ENCODE results near the gene PPM1N. TPM values are rescaled to one million over a fixed set of nuclear protein-coding genes. Genes with fewer than 3 reads are reported as not detected.
A peak's percentile ranks its signal among the peaks of the same experiment; 100 is the strongest.
"Not testable (repeated sequence)": the region's sequence is repeated elsewhere in the genome, so short reads cannot be mapped to it uniquely, and the experiment has no call there.

Gene PPM1N
- total RNA-seq, 1 donor from 2014 or later = 1.4 TPM

DNA sequence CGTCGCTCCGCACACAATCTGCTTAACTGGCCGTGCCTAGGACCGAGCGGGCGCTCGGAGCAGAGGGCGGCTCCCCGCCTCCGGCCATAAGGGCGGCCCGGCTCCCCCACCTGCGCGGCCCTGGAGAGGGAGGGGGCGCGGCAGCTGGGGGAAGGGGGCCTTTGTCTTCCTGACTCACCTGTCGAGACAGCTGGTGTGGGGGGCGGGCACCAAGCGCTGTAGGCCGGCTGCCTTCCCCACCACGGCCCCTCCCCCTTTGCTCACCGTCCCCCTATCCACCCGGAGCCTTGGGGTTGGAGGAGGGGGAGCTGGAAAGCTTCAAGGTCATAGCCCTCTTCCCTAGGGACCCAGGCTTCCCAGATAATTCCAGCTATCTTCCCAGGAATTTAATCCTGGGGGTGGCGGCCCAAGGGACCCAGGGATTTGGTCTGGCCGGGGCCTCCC lies 10.2 kb downstream of the PPM1N start:
- DNase-seq (ENCODE audit: low spot score) = no peak

DNA sequence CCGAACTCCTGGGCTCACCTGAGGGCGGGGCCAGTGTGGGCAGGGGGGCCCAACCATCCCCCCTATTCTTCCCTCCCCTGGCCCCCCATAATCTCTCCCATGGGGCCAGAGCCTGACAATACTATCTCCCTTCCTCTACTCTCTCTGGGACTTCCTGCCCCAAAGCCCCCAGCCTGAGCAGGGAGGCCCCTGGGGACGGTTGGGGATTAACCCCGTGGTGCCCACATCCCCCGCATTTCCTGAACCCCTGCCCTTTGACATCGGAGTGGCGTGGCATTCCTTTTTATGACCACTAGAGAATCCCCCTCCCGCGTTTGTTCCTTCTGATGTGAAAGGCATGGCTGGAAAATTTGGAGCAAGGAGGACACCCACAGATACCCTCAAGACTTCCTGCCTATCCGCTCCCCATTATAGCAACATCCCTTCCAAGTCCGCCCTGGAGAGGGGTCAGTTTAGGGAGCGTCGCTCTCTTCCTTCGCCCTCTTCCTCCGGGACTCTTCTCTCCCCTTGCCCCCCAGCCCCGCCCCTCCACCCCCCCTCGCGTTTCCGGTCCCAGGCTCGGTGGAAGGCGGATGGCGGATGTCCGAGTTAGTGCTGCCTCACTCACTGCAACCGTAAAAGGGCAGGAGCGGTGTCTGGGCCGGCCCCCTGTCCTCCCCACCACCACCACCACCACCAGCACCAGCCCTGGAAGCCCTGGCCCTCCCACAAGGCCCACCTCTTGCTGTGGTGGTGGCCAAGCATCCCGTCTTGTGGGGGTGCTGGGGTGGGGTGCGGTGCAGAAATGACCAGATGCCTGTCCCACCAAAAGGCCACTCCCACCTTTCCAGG lies 10.8 kb downstream of the PPM1N start:
- peak; percentile 88 for DNase-seq (ENCODE audit: low spot score)

DNA sequence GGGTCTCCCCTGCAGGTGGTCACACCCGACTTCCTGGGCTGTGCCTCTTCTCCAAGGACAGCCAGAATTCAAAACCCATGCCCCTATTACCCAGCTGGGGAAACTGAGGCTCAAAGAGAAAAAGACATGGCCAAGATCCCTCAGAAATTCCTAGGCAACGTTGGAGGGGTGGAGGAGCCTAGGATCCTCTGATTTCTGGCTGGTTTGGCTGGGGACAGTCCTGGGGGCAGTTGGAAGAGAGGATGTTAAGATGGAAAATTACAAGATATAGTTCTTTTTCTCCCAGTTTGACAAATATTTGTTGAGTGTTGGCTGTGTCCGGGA lies 11.4 kb downstream of the PPM1N start:
- DNase-seq (ENCODE audit: low spot score) = no peak

DNA sequence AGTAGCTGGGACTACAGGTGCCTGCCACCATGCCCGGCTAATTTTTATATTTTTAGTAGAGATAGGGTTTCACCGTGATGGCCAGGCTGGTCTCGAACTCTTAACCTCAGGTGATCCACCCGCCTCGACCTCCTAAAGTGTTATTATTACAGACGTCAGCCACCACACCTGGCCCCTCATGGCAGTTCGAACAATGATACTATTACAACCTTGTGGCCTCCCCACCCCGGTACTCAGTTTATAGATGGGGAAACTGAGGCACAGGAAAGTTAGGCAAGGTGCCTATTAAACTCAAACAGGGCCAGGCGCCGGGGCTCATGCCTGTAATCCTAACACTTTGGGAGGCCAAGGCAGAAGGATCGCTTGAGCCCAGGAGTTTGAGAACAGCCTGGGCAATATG lies 12.1 kb downstream of the PPM1N start:
- not testable (repeated sequence) for DNase-seq (ENCODE audit: low spot score)

DNA sequence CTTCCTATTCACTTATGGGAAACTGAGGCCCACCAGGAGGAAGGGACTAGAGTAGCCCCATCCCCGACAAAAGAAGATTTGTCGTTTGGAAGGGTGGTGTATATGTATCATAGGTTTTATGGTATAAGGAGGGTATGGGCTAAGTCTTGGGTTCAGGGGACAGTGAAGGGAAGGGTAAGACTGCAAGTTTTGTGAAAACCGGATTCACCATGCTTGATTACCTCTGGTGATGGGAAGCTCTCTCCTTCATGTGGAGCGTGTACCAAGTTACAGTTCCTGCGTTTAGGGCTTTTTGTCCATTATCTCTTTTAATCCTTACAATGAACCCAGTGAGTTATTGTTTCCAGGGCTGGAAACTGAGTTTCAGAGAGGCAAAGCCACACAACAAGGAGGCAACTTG lies 12.8 kb downstream of the PPM1N start:
- DNase-seq (ENCODE audit: low spot score) = no peak

DNA sequence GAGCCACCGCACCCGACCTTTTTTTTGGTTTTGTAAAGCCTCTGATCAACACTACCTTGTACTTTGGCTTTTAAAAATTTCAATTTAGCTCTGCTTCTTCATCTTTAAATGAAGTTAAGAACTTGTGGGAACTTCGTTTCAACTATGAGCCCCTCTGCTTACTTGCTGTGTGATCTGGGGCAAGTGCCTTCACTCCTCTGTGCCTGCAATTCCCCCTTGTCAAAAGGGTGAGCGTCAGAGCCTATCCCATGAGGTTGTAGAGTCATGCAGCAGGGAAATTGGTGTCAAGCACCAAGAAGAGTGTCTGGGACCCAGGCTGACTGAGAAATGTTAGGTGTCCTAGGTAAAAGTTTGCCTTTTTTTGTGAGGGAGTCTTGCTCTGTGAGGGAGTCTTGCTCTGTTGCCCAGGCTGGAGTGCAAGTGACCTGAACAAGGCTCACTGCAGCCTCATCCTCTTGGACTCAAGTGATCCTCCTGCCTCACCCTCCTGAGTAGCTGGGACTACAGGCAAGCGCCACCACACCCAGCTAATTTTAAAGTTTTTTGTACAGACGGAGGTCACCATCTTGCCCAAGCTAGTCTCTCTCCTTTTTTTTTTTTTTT lies 14.7 kb downstream of the PPM1N start:
- no peak for DNase-seq (ENCODE audit: low spot score)

DNA sequence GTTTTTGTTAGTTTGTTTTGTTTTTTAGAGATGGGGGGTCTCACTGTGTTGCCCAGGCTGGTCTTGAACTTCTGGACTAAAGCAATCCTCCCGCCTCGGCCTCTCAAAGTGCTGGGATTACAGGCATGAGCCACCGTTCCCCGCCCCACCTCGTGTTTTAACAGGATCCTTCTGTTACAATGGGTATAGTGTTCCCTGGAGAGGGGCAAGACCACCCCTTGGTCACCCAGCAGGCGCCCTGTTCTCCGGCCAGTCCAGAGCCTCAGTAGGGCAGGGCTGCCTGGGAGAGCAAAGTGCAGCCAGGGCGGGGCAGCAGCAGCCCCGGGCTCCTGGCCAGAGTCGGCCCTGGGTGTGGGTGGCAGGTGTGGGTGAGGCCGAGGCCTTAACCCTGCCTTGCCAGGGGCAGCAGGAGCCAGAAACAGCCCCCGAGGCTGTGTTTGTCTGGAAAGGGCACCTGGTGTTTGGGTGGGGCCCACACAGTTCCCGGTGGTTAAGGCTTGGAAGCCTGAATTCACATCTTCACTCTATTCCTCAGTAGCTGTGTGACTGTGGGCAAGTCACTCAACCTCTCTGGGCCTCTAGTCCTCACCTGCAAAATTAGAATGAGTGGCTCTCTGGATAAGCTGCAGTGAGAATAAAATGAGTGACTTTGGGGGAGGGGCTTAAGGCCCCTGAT lies 16.3 kb downstream of the PPM1N start:
- no peak for DNase-seq (ENCODE audit: low spot score)

DNA sequence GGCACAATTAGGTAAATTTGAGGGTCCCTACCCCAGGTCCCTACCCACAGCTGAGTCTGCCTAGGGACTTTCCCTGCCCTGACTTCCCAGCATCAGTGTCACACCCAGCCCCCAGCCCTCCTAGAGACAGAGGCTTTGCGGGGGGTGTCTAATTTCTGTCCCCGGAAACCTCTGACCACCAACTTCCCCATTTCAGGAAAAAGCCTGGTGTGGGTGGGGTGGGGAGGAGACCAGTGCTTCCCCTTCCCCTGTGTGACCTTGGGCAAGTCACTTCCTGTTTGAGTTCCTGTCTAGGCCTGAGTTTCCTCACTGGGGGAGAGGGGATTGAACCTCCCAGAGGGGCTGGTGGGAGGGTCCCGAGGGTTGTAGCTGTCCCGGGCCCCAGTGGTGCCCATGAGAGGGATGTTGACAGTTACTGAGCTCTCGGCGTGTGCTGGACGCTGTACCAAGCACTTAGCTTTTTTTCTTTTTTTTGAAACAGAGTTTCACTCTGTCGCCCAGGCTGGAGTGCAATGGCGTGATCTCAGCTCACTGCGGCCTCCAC lies 16.9 kb downstream of the PPM1N start:
- DNase-seq (ENCODE audit: low spot score) = no peak

DNA sequence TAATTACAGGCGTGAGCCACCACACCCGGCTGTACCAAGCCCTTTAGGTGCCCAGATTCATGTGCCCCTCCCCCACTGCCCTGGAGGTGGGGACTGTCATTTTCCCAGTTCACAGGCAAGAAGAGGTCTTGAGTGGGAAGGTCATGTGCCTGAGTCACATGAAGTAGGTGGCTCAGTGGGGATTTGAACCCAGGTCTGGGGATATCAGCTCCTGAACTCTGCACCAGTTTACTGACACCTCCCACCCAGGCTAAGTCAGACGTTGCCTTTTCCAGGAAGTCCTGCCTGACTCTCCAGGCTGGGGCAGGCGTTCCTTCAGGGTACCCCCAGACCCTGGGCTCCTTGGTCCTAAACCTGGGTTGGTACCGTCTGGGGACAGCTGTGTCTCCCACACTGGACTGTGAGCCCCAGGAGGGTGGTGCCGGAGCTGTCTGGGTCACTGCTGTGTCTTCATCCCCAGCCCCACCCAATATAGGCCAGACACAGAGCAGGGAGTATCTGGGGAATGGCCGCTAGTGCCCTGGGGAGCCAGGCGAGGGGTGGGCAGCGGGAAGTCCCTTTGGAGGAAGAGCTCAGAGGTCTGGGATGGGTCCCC lies 17.7 kb downstream of the PPM1N start:
- DNase-seq (ENCODE audit: low spot score) = no peak

DNA sequence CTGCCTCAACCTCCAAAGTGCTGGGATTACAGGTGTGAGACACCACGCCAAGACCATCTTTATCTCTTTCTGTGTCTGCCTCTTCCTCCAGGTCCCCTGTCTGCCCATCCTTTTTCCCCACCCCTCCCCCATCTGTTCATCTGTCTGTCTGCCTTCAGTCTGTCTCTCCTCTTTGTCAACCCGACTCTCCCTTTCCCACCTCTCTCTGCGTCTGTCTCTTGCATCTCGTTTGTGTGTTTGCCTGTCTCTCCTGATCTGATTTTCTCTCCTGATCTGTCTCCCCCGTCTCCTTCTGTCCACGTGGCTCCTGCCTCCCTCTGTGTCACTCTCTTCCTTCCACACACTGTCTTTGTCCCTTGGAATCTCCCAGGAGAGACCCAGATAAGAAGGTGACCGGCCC lies 19.0 kb downstream of the PPM1N start:
- DNase-seq (ENCODE audit: low spot score) = no peak

DNA sequence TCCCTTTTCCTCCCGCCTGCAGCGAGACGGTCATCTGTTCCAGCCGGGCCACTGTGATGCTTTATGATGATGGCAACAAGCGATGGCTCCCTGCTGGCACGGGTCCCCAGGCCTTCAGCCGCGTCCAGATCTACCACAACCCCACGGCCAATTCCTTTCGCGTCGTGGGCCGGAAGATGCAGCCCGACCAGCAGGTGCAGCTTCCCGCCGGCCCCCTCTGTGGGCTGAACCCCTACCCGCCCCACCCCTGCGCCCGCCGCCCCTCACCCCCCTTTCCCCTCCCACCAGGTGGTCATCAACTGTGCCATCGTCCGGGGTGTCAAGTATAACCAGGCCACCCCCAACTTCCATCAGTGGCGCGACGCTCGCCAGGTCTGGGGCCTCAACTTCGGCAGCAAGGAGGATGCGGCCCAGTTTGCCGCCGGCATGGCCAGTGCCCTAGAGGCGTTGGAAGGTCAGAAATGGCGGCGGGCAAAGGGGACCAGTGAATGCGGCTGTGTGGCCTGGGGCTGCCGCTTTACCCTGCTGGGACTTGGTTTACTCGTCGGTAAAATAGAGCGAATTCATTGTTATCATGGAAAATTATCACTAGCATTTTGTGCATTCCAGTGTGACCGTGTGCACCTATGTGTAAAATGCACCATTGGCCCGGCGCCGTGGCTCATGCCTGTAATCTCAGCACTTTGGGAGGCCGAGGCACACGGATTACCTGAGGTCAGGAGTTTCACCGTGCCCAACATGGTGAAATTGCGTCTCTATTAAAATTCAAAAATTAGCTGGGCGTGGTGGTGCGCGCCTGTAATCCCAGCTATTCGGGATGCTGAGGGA lies 19.6 kb downstream of the PPM1N start:
- DNase-seq (ENCODE audit: low spot score) = no peak

DNA sequence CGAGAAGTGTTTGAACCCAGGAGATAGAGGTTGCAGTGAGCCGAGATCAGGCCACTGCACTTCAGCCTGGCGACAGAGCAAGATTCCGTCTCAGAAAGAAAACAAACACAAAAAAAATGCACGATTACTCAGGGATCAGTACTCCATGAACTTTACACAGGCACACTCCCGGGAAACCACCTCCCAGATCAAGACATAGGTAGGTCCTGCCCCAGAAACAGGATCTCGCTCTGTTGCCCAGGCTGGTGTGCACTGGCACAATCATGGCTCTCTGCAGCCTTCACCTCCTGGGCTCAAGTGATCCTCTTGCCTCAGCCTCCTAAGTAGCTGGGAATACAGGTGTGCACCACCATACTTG lies 20.2 kb downstream of the PPM1N start:
- DNase-seq (ENCODE audit: low spot score) = no peak

DNA sequence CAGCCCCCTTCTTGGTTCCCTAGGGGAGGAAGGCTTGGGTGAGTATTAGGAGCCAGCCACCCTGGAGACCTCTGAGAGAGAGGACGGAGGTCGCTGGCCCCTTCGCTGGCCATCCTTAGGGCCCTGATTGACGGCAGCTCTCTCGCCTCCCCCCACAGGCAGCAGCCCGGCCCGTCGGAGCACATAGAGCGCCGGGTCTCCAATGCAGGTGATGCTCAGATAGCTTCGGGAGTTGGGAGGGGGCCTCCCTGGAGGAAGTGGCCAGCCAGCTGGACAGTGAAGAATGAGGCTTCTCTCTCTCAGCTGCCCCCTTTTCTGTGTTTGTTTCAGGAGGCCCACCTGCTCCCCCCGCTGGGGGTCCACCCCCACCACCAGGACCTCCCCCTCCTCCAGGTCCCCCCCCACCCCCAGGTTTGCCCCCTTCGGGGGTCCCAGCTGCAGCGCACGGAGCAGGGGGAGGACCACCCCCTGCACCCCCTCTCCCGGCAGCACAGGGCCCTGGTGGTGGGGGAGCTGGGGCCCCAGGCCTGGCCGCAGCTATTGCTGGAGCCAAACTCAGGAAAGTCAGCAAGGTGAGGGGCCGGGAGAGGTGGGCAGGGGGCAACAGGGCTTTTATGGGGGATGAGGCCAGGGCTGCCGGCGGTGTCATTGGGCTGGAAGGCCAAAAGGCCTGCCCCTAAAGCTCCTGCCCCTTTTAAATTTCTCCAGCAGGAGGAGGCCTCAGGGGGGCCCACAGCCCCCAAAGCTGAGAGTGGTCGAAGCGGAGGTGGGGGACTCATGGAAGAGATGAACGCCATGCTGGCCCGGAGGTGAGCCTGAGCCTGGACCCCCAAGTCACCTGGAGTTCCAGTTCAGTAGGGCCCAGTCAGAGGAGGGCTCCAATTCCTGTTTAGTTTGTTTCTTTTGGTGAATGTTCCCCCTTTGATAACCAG lies 24.0 kb downstream of the PPM1N start:
- no peak for DNase-seq (ENCODE audit: low spot score)

DNA sequence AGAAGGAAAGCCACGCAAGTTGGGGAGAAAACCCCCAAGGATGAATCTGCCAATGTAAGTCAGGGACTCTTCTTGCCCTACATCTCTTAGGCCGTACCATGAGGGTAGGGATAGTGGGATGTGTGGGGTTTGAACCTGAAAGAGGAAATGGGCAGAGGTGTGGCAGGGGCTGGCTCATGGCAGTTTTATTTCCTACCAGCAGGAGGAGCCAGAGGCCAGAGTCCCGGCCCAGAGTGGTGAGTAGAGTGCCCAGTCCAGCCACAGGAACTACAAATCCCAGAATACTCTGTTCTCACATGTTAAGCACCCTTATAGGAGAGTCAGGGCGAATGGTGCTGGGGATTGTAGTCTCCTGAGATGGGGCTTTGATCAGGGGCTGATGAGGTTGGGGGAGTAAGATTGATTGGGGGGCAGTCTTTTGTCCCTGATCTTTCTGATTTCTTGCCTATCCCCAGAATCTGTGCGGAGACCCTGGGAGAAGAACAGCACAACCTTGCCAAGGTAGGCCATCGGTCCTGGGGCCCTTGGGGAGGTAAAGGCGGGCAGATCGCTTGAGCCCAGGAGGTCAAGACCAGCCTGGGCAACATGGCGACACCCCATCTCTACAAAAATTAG lies 25.5 kb downstream of the PPM1N start:
- peak; percentile 86 for DNase-seq (ENCODE audit: low spot score)

DNA sequence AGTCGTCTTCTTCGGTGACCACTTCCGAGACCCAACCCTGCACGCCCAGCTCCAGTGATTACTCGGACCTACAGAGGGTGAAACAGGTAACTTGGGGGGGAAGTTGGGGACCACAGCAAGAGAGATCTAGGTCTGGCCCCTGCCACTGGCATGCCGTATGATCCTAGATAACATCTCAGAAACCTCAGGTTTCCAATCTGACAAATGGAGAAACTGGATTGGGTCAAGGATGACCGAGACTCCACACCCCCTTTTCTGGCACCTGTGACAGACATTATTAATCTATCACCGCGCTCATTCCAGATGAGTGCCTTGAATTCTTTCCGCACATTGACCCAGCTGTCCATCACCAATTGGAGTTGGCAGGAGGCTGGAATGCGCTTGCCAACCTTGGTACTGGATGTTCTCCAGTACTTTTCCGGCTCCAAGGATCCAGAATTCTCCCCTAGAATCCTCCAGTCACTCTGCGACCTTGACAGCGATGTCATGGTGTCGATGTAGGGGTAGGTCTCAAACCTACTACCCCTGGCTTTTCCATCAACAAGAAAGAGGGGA lies 26.4 kb downstream of the PPM1N start:
- no peak for DNase-seq (ENCODE audit: low spot score)

DNA sequence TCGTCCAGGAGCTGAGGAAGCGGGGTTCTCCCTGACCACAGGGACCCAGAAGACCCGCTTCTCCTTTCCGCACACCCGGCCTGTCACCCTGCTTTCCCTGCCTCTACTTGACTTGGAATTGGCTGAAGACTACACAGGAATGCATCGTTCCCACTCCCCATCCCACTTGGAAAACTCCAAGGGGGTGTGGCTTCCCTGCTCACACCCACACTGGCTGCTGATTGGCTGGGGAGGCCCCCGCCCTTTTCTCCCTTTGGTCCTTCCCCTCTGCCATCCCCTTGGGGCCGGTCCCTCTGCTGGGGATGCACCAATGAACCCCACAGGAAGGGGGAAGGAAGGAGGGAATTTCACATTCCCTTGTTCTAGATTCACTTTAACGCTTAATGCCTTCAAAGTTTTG lies 27.9 kb downstream of the PPM1N start:
- DNase-seq (ENCODE audit: low spot score) = no peak

DNA sequence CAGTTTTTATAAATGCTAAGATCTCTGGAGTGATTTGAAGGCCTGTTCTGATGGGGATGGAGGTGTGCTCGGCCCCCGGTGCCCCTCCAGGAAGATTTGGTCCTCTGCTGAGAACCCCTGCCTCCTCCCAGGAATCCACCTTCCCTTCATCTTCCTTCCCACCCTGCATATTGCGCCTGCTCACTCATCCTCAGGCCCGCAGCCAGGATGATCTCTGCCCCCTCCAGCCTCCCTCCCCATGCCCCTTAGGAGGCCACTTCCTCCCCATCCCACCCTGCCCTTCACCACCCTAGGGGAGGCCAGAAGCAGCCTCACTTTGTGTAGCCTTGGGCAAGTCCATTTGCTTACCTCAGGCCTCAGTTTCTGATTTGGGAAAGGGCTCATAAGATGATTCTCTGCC lies 28.7 kb downstream of the PPM1N start:
- no peak for DNase-seq (ENCODE audit: low spot score)

DNA sequence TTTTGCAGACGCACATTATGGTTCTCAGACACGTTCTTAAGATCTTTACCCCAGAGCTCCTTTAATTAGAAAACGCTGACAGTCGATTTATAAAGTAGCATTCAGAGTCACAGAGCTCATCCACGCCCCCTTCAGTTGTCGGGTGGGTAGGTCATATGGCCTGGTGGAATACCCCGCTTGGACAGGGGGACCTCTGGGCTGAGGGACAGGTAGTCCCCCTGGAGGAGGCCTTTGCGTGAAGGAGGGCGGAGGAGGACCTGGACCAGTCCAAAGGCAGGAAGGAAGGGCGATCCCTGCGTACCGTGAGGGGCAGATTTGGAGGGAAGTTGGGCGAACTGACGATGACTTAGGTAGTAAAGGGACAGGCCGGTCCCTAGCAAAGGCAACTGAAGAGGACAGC lies 29.5 kb downstream of the PPM1N start:
- no peak for DNase-seq (ENCODE audit: low spot score)

DNA sequence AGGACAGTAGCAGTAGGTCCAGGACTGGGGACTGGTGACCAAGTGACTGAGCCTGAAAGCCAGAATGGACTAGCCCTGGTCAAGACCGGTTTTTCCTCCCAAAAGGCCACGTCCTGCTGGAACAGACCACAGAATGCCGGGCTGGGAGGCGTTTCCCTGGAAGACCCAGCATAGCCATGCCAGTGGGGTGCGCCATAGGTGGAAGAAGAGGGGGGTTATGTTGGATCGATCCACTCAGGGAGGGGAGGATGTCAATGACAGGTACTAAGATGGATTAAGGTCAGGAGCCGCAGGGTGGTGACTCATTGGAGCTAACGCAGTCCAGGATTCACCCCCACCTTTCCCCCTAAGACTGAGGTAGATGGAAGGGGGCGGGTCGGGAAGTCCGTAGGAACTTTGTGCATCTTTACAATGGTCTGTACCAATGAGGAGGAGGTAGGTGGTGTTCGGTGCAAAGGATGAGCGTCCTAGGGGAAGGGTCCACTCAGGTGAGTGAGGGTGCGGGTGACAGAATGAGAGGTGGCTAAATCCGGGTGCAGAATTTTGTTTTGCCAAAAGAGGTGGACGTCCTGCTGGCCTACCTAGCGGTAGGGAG lies 30.0 kb downstream of the PPM1N start:
- DNase-seq (ENCODE audit: low spot score) = no peak
